ENCODE measurements around the gene CFAP299.

GRCh38 chr4:80732010-80732409, 396.5 kb downstream of the CFAP299 start:
- TF ChIP-seq YY1 (IDR thresholded peaks at IDR 0.05; ENCODE audit: insufficient read depth, insufficient read length) (no peak), SUZ12 (IDR thresholded peaks at IDR 0.05; ENCODE audit: extremely low read depth, insufficient read depth, insufficient read length) (no peak)
